Upper lobe of left lung (tissue), 4 donors: ENCODE data around the gene MTMR12.

Experiments used
- POLR2A ChIP-seq, 4 donors: fragments of 450-650 bp; IDR thresholded peaks; one replicate each; pipeline ENCODE4 v1.5.1; 2016 to 2017; ENCODE audit warnings: antibody characterized with exemption in 4 of 4, mild to moderate bottlenecking in 2 of 4
- POLR2AphosphoS5 ChIP-seq, 2 donors: sonication (generic); formaldehyde crosslinking; IDR thresholded peaks; one replicate each; pipeline ENCODE4 v1.5.1; 2017; ENCODE audit warnings: antibody characterized with exemption in 2 of 2

DNA sequence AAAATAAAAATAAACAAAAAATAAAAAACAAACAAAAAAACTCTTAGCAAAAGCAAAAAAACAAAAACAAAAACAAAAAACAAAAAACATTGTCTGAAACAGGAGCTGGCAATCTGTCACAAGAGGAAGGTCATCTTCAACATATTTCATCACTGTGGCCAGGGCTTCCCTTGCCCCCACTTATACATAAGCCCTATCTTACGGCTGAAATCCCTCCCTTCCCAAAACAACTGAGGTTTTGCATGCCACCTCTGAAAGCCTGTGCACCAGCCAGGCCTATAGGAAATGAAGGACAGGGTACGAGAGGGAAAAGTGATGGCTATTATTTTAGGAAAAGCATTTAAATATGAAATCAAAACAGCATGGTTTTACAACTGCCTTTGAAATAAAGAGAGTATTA lies 10.8 kb downstream of the MTMR12 start:
- TF ChIP-seq POLR2A (IDR thresholded peaks at IDR 0.05) (no peak), POLR2AphosphoS5 (IDR thresholded peaks at IDR 0.05) (no peak)
